Esophagus squamous epithelium (tissue), 5 donors: ENCODE results near the gene ENOPH1. TPM values are rescaled to one million over a fixed set of nuclear protein-coding genes. Genes with fewer than 3 reads are reported as not detected.
"Not testable (repeated sequence)": the region's sequence is repeated elsewhere in the genome, so short reads cannot be mapped to it uniquely, and the experiment has no call there.

Source experiments
- DNase-seq: peaks from one replicate; lab custom pipeline; 2025; lab: John Stamatoyannopoulos, UW
- H3K27ac ChIP-seq, 4 donors: fragments of 200-600 bp; sonication (generic); one replicate each; pipeline ENCODE4 v1.5.1; 2016 to 2019; ENCODE audit warnings: mild to moderate bottlenecking in 1 of 4
- H3K27me3 ChIP-seq, 4 donors: fragments of 200-600 bp; sonication (generic); 1 replicate in 3 of 4; 2 replicates in 1 of 4; pipeline versions ENCODE4 v1.5.1 to v1.6.0; 2017 to 2021; ENCODE audit warnings: antibody characterized with exemption in 1 of 4
- H3K36me3 ChIP-seq, 3 donors: fragments of 200-600 bp; sonication (generic); one replicate each; pipeline ENCODE4 v1.5.1; 2016 to 2019
- H3K4me1 ChIP-seq, 3 donors: fragments of 200-600 bp; sonication (generic); one replicate each; pipeline ENCODE4 v1.5.1; 2017 to 2019
- H3K4me3 ChIP-seq, 4 donors: fragments of 200-600 bp; sonication (generic); 1 replicate in 3 of 4; 2 replicates in 1 of 4; pipeline ENCODE4 v1.5.1; 2016 to 2019; ENCODE audit warnings: mild to moderate bottlenecking in 2 of 4, moderate library complexity in 1 of 4
- H3K9me3 ChIP-seq, 3 donors: fragments of 200-600 bp; sonication (generic); one replicate each; pipeline ENCODE4 v1.5.1; 2016 to 2019
- CTCF ChIP-seq, 6 experiments: fragments of 450-650 bp in 4 of 6; fragments of 200-600 bp in 2 of 6; sonication (generic) in 2 of 6; IDR thresholded peaks; one replicate each; pipeline ENCODE4 v1.5.1; 2016 to 2019; ENCODE audit warnings: antibody characterized with exemption in 6 of 6, mild to moderate bottlenecking in 4 of 6, moderate library complexity in 4 of 6
- POLR2A ChIP-seq, 4 donors: fragments of 450-650 bp; IDR thresholded peaks; one replicate each; pipeline ENCODE4 v1.6.1; 2017; ENCODE audit warnings: antibody characterized with exemption in 4 of 4, mild to moderate bottlenecking in 4 of 4, moderate library complexity in 3 of 4
- WGBS, 2 donors: methylation state at CpG; one replicate each; pipeline ENCODE4 v1.1.5; 2018; 5-methylcytosine and 5-hydroxymethylcytosine counted together
- intact Hi-C: fragments of 100-400 bp; cut with DNase I; formaldehyde crosslinking; loops from one replicate; pipeline ENCODE4 v1.15.0; 2022
- total RNA-seq, 4 donors: library from RNA; depleted of rRNA; stranded (reverse); fragments of >200 nt; gene quantifications; one replicate each; pipeline ENCODE4 v1.1.0, GENCODE V29; 2016
- donor health status: DM: yes; HTN: yes; CAD: no.

The ENOPH1 gene
- total RNA-seq, 4 donors from 2014 or later, result 21.3 to 39.8 (median 29.9) TPM

DNA sequence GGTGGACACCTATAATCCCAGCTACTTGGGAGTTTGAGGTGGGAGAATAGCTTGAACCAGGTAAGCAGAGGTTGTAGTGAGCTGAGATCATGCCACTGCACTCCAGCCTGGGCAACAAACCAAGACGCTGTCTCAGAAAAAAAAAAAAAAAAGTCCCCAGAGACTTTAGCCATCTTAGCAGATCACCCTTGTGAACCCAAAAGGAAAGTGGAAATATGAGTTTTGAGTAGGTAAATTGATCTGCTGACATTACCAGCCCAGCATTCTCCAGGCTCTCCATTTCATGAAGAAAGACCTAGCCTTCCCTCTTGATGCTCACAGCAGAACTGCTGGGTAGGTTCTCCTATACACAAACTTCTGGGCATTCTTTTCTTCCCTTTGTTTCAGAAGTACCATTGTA is 32.1 kb upstream of the ENOPH1 start:
- no peak overlapping the region for H3K27ac ChIP-seq
- WGBS, 2 donors, result 88 to 93% methylated on average over 1 of the region's 1 CpG
- no peak for DNase-seq
- H3K4me1 ChIP-seq, result peaks cover 0 to 5% (median 0%) of the 10 kb centered on the region in 3 donors
- no peak overlapping the region for H3K4me3 ChIP-seq
- H3K9me3 ChIP-seq, result no peaks in the 10 kb centered on the region
- intact Hi-C loops, result no loop called here
- H3K36me3 ChIP-seq, result no peaks in the 10 kb centered on the region
- H3K27me3 ChIP-seq, result no peaks in the 10 kb centered on the region
- TF ChIP-seq POLR2A (IDR thresholded peaks at IDR 0.05), result no peak
- TF ChIP-seq CTCF (IDR thresholded peaks at IDR 0.05), result no peak

DNA sequence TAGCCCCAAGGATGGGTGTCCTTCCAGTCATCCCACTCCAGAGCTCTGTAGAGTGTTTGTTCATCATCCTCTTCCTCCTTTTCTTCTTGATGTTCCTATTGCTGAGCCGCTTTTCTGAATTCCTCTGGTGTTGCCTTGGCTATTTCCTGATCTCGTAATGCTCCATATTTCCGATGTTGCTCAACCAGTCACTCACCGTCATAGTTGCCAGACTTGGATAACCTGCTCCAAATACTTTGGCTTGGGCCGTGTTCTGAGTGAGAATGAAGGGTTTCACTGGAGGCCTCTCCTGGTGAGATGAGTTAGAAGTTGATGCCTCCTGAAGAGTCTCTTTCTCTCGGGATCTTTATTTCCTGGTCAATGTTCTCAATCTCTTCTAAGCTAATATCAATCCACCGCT is 28.8 kb upstream of the ENOPH1 start:
- TF ChIP-seq CTCF (IDR thresholded peaks at IDR 0.05) (no peak), POLR2A (IDR thresholded peaks at IDR 0.05) (no peak)
- DNase-seq, result no peak
- H3K4me3 ChIP-seq, result no peak overlapping the region
- no peaks in the 10 kb centered on the region for H3K36me3 ChIP-seq
- 72 to 76% methylated on average over 7 of the region's 7 CpGs for WGBS, 2 donors
- no peak overlapping the region for H3K27ac ChIP-seq
- intact Hi-C loops, result no loop called here
- no peaks in the 10 kb centered on the region for H3K4me1 ChIP-seq
- no peaks in the 10 kb centered on the region for H3K9me3 ChIP-seq
- H3K27me3 ChIP-seq, result no peaks in the 10 kb centered on the region

DNA sequence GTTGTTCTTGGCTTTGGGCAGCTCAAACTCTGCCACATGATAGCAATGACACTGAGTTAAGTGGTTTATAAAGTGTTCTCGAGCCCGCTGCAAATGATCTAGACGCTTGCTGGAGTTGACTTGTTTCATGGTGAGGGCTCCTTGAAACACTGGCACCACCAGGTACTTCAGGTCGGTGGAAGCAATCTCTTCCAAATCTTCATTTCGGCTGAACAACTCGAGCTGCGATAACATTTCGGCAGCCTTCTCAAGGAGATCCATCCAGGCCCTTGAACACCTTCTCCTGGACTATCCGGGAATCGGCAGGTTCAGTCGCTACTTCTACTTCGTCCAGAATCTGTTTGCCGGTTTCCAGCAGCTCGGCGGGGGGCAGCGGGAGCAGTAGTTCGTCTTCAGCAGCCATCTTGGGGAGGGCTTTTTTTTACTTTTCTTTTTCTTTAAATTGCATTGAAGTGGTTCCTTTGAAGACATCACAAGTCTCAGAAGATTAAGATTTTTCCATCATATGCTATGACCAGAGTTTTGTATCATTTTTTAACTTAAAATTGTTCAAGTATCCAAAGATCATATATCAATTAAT is 28.1 kb upstream of the ENOPH1 start:
- Histone ChIP-seq H3K36me3 (no peaks in the 10 kb centered on the region), H3K9me3 (no peaks in the 10 kb centered on the region), H3K27ac (no peak overlapping the region), H3K4me1 (no peaks in the 10 kb centered on the region), H3K27me3 (no peaks in the 10 kb centered on the region), H3K4me3 (no peak overlapping the region)
- WGBS, 2 donors, result 89 to 94% methylated on average over 17 of the region's 17 CpGs
- TF ChIP-seq CTCF (IDR thresholded peaks at IDR 0.05), result no peak
- TF ChIP-seq POLR2A (IDR thresholded peaks at IDR 0.05), result no peak
- DNase-seq, result no peak
- intact Hi-C loops, result no loop called here

GRCh38 chr4:82403725-82404124 is 26.7 kb upstream of the ENOPH1 start:
- intact Hi-C loops, result no loop called here
- TF ChIP-seq POLR2A (IDR thresholded peaks at IDR 0.05) (no peak), CTCF (IDR thresholded peaks at IDR 0.05) (no peak)
- H3K27me3 ChIP-seq, result no peaks in the 10 kb centered on the region
- no peak overlapping the region for H3K27ac ChIP-seq
- H3K4me3 ChIP-seq, result no peak overlapping the region
- no peaks in the 10 kb centered on the region for H3K9me3 ChIP-seq
- WGBS, 2 donors, result 39 to 65% methylated on average over 1 of the region's 1 CpG
- H3K4me1 ChIP-seq, result no peaks in the 10 kb centered on the region
- no peaks in the 10 kb centered on the region for H3K36me3 ChIP-seq
- no peak for DNase-seq

DNA sequence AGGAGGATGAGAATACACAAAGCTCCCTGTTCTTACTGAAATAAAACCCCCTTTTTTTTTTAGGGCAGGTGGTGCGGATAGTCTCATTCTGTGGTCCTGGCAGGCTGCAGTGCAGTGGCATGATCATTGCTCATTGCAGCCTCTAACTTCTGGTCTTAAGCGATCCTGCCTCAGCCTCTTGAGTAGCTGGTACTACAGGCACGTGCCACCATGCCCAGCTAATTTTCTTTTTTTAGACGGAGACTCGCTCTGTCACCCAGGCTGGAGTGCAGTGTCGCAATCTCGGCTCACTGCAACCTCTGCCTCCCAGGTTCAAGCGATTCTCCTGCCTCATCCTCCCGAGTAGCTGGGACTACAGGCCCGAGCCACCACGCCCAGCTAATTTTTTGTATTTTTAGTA is 15.3 kb upstream of the ENOPH1 start:
- H3K27me3 ChIP-seq, intact Hi-C loops, DNase-seq, H3K4me1 ChIP-seq, H3K9me3 ChIP-seq, H3K4me3 ChIP-seq, H3K27ac ChIP-seq, H3K36me3 ChIP-seq: not testable (repeated sequence)
- 92% methylated on average over 11 of the region's 11 CpGs; no CpG with 5 or more reads in 1 of the 2 donors for WGBS, 2 donors

DNA sequence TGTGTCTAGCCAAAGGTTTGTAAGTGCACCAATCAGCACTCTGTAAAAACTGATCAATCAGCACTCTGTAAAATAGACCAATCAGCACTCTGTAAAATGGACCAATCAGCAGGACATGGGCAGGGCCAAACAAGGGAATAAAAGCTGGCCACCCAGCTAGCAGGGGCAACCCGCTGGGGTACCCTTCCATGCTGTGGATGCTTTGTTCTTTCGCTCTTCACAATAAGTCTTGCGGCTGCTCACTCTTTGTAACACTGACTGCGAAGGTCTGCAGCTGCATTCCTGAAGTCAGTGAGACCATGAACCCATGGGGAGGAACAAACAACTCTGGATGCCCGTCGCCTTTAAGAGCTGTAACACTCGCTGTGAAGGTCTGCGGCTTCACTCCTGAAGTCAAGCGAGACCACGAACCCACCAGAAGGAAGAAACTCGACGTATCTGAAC is 14.4 kb upstream of the ENOPH1 start:
- Histone ChIP-seq H3K4me1 (no peaks in the 10 kb centered on the region), H3K27me3 (peaks cover 0 to 4% (median 0%) of the 10 kb centered on the region in 4 donors), H3K36me3 (no peaks in the 10 kb centered on the region), H3K9me3 (no peaks in the 10 kb centered on the region), H3K27ac (no peak overlapping the region), H3K4me3 (no peak overlapping the region)
- TF ChIP-seq CTCF (IDR thresholded peaks at IDR 0.05) (no peak), POLR2A (IDR thresholded peaks at IDR 0.05) (no peak)
- WGBS, 2 donors, result 77 to 83% methylated on average over 7 to 12 of the region's 12 CpGs
- DNase-seq, result no peak
- intact Hi-C loops, result no loop called here
